Neural progenitor cell (in vitro differentiated cells): ENCODE results near the gene GJC2. TPM values are rescaled to one million over a fixed set of nuclear protein-coding genes. Genes with fewer than 3 reads are reported as not detected.
"Not testable (repeated sequence)": the region's sequence is repeated elsewhere in the genome, so short reads cannot be mapped to it uniquely, and the experiment has no call there.

Experiments
- DNase-seq: peaks from one replicate; pipeline ENCODE4 v3.0.0-alpha.2; 2016; ENCODE audit warnings: low spot score
- H2AFZ ChIP-seq: fragments of 200-600 bp; sonication (generic); replicated peaks from 2 replicates; pipeline ENCODE4 v1.6.1; 2016; ENCODE audit warnings: antibody characterized with exemption
- H3F3A ChIP-seq: fragments of 200-600 bp; sonication (generic); 2 replicates; pipeline ENCODE4 v1.6.1; 2016; ENCODE audit warnings: antibody characterized with exemption, low read depth
- H3K27ac ChIP-seq: fragments of 200-600 bp; sonication (generic); 2 replicates; pipeline ENCODE4 v1.5.1; 2016; ENCODE audit warnings: mild to moderate bottlenecking
- H3K27me3 ChIP-seq: fragments of 200-600 bp; sonication (generic); 2 replicates; pipeline ENCODE4 v1.6.1; 2016; ENCODE audit warnings: mild to moderate bottlenecking, moderate library complexity
- H3K36me3 ChIP-seq: fragments of 200-600 bp; sonication (generic); 2 replicates; pipeline ENCODE4 v1.5.1; 2016
- H3K4me1 ChIP-seq: fragments of 200-600 bp; sonication (generic); 2 replicates; pipeline ENCODE4 v1.6.1; 2016; ENCODE audit warnings: mixed run types
- H3K4me2 ChIP-seq: fragments of 200-600 bp; sonication (generic); 2 replicates; pipeline ENCODE4 v1.6.1; 2016
- H3K4me3 ChIP-seq: fragments of 200-600 bp; sonication (generic); 2 replicates; pipeline ENCODE4 v1.5.1; 2016
- H3K79me2 ChIP-seq: fragments of 200-600 bp; sonication (generic); 2 replicates; pipeline ENCODE4 v1.6.1; 2016; ENCODE audit warnings: low read depth
- H3K9ac ChIP-seq: fragments of 200-600 bp; sonication (generic); 2 replicates; pipeline ENCODE4 v1.6.1; 2016
- H3K9me3 ChIP-seq: fragments of 200-600 bp; sonication (generic); 2 replicates; pipeline ENCODE4 v1.5.1; 2016; ENCODE audit warnings: low read depth
- H4K20me1 ChIP-seq: fragments of 200-600 bp; sonication (generic); 2 replicates; pipeline ENCODE4 v1.6.1; 2016; ENCODE audit warnings: low read depth
- H3K27ac Mint-ChIP-seq: 3 replicates; pipeline ENCODE4 v1.8.0; 2021; ENCODE audit warnings: mixed read lengths
- H3K27me3 Mint-ChIP-seq: 2 replicates; pipeline ENCODE4 v1.8.0; 2022; ENCODE audit warnings: low read depth, mild to moderate bottlenecking, inconsistent platforms, moderate library complexity, mixed read lengths; ENCODE audit not compliant: insufficient read depth
- H3K36me3 Mint-ChIP-seq: 3 replicates; pipeline ENCODE4 v1.8.0; 2021; ENCODE audit warnings: mixed read lengths
- H3K4me1 Mint-ChIP-seq: 3 replicates; pipeline ENCODE4 v1.8.0; 2021; ENCODE audit warnings: mixed read lengths
- H3K4me3 Mint-ChIP-seq: 3 replicates; pipeline ENCODE4 v1.8.0; 2021; ENCODE audit warnings: mild to moderate bottlenecking, moderate library complexity, mixed read lengths
- H3K9me3 Mint-ChIP-seq: 3 replicates; pipeline ENCODE4 v1.8.0; 2020; ENCODE audit warnings: mixed read lengths
- EZH2 ChIP-seq: fragments of 200-600 bp; sonication (generic); IDR thresholded peaks from 2 replicates; pipeline ENCODE4 v1.6.1; 2017; ENCODE audit warnings: antibody characterized with exemption, mild to moderate bottlenecking, moderate library complexity
- EZH2phosphoT487 ChIP-seq: fragments of 200-600 bp; sonication (generic); IDR thresholded peaks from 2 replicates; pipeline ENCODE4 v1.6.1; 2017; ENCODE audit warnings: antibody characterized with exemption
- total RNA-seq: library from RNA; depleted of rRNA; stranded (reverse); fragments of >200 nt; gene quantifications from 2 replicates; pipeline ENCODE4 v1.2.3, GENCODE V29; 2015; ENCODE audit warnings: low replicate concordance
- TF ChIP-seq, protein P1 (sequence below): fragments of 200-600 bp; sonication (generic); IDR thresholded peaks from 2 replicates; pipeline ENCODE4 v1.5.1; 2017; ENCODE audit warnings: antibody characterized with exemption, mild to moderate bottlenecking

GJC2 gene
- total RNA-seq, 1 donor from 2014 or later = not detected

DNA sequence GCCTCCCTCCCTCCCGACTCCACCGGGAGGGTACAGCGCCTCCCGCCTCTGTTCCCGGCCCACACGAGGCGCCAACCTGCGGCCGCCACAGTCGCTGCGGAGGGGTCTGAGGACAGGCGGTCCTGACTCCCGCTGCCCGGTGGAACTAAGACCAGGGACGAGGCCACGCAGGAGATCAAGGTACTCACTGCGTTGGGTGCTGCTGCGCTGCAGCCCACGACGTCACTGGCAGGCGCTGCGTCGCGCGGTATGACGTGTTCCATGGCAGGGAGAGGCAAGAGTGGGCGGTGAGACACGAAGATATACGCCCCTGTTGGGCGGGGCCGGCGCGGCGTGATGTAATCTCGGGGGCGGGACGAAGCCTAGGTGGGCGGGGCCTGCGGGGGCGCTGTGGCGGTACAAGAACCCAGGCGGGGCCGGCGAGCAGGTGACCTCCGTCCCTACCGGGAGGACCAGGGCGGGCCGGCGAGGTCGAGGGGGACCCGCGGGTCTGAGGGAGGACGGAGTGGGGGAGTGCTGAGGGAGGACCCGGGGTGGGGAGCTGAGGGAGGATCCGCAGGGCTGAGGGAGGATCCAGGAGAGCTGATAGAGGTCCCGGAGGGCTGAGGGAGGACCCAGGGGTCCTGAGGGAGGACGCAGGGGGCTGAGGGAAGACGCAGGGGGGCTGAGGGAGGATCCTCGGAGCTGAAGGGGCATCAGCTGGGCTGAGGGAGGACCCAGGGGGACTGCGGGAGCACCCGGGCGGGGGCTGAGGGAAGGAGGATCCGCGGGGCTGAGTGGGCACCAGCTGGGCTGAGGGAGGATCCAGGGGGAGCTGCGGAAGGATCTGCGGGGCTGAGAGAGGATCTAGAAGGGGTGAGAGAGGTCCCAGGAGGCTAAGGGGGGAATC is 40.4 kb upstream of the GJC2 start, which contains the start of gene MRPL55:
TSS of gene MRPL55 (minus strand) at position 227 of the 889 bp plus-strand sequence. CDS start 1,039 bp downstream, outside the sequence.
- TF ChIP-seq EZH2 (no peak), EZH2phosphoT487 (no peak)
- TF ChIP-seq, protein P1, sequence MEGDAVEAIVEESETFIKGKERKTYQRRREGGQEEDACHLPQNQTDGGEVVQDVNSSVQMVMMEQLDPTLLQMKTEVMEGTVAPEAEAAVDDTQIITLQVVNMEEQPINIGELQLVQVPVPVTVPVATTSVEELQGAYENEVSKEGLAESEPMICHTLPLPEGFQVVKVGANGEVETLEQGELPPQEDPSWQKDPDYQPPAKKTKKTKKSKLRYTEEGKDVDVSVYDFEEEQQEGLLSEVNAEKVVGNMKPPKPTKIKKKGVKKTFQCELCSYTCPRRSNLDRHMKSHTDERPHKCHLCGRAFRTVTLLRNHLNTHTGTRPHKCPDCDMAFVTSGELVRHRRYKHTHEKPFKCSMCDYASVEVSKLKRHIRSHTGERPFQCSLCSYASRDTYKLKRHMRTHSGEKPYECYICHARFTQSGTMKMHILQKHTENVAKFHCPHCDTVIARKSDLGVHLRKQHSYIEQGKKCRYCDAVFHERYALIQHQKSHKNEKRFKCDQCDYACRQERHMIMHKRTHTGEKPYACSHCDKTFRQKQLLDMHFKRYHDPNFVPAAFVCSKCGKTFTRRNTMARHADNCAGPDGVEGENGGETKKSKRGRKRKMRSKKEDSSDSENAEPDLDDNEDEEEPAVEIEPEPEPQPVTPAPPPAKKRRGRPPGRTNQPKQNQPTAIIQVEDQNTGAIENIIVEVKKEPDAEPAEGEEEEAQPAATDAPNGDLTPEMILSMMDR = peak; percentile 36
- H3K27me3 Mint-ChIP-seq = peaks cover 17% of the 10 kb centered on the region
- H4K20me1 ChIP-seq = no peaks in the 10 kb centered on the region
- no peaks in the 10 kb centered on the region for H3K36me3 Mint-ChIP-seq
- peak within 1 kb of the TSS; percentile 96 for H3K9ac ChIP-seq
- no peak within 1 kb of the TSS for H3K27ac ChIP-seq
- H3F3A ChIP-seq = peaks cover 4% of the 10 kb centered on the region
- H3K4me1 ChIP-seq = peaks cover 3% of the 10 kb centered on the region
- no peaks in the 10 kb centered on the region for H3K9me3 ChIP-seq
- peak within 1 kb of the TSS; percentile 96 for H3K4me3 Mint-ChIP-seq
- peak within 1 kb of the TSS; percentile 99 for H3K4me3 ChIP-seq
- peaks cover 14% of the 10 kb centered on the region for H3K79me2 ChIP-seq
- peak within 1 kb of the TSS; percentile 86 for H3K4me2 ChIP-seq
- H3K9me3 Mint-ChIP-seq = no peaks in the 10 kb centered on the region
- peak within 1 kb of the TSS; percentile 98 for H2AFZ ChIP-seq
- peak; percentile 98 for DNase-seq
- H3K27me3 ChIP-seq = peaks cover 8% of the 10 kb centered on the region
- no peaks in the 10 kb centered on the region for H3K36me3 ChIP-seq
- H3K27ac Mint-ChIP-seq = peak within 1 kb of the TSS; percentile 93
- H3K4me1 Mint-ChIP-seq = peaks cover 17% of the 10 kb centered on the region

GRCh38 chr1:228109962-228110488 is 39.7 kb upstream of the GJC2 start:
- Histone ChIP-seq H3K9me3 (no peaks in the 10 kb centered on the region), H3K9ac (no peak overlapping the region), H4K20me1 (no peaks in the 10 kb centered on the region), H3K79me2 (peaks cover 14% of the 10 kb centered on the region), H2AFZ (peak overlapping the region; percentile 91), H3K36me3 (no peaks in the 10 kb centered on the region), H3K27ac (no peak overlapping the region), H3F3A (no peaks in the 10 kb centered on the region), H3K4me3 (peak overlapping the region; percentile 99), H3K27me3 (peaks cover 8% of the 10 kb centered on the region), H3K4me1 (peaks cover 3% of the 10 kb centered on the region), H3K4me2 (peak overlapping the region; percentile 86)
- no peaks in the 10 kb centered on the region for H3K9me3 Mint-ChIP-seq
- TF ChIP-seq, protein P1 = no peak
- TF ChIP-seq EZH2 = no peak
- no peak for TF ChIP-seq EZH2phosphoT487
- H3K4me3 Mint-ChIP-seq = peak overlapping the region; percentile 96
- H3K27me3 Mint-ChIP-seq = peaks cover 12% of the 10 kb centered on the region
- peak; percentile 33 for DNase-seq
- H3K36me3 Mint-ChIP-seq = no peaks in the 10 kb centered on the region
- H3K4me1 Mint-ChIP-seq = peaks cover 14% of the 10 kb centered on the region
- peak overlapping the region; percentile 93 for H3K27ac Mint-ChIP-seq

DNA sequence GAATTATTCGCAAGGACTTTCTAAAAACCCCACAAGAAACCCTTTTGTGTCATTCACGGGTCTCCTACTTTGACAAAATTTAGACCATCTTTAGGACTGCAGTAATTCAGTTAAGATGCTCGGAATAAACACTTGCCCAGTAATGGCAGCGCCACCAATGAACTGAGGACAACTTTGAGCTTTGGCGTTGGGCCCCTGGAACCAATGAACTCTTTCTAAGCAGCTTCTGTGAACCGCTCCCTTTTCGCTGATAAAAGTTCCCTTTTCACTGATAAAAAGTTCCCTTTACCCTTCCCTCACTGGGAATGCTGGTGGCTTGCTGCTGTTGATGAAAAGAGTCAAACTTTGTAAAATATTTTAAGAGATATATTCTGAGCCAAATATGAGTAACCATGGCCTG is 39.2 kb upstream of the GJC2 start:
- H3K27ac Mint-ChIP-seq = no peak overlapping the region
- Histone ChIP-seq H3K4me3 (no peak overlapping the region), H3K79me2 (peaks cover 14% of the 10 kb centered on the region), H3K4me1 (peaks cover 3% of the 10 kb centered on the region), H3K4me2 (no peak overlapping the region), H3K27ac (no peak overlapping the region), H4K20me1 (no peaks in the 10 kb centered on the region), H3K27me3 (peaks cover 8% of the 10 kb centered on the region), H2AFZ (no peak overlapping the region), H3K36me3 (no peaks in the 10 kb centered on the region), H3F3A (no peaks in the 10 kb centered on the region), H3K9ac (no peak overlapping the region), H3K9me3 (no peaks in the 10 kb centered on the region)
- peak overlapping the region; percentile 96 for H3K4me3 Mint-ChIP-seq
- no peaks in the 10 kb centered on the region for H3K36me3 Mint-ChIP-seq
- H3K4me1 Mint-ChIP-seq = peaks cover 14% of the 10 kb centered on the region
- H3K27me3 Mint-ChIP-seq = peaks cover 12% of the 10 kb centered on the region
- no peaks in the 10 kb centered on the region for H3K9me3 Mint-ChIP-seq
- no peak for DNase-seq
- TF ChIP-seq EZH2phosphoT487 (no peak), EZH2 (no peak)
- TF ChIP-seq, protein P1 = no peak

DNA sequence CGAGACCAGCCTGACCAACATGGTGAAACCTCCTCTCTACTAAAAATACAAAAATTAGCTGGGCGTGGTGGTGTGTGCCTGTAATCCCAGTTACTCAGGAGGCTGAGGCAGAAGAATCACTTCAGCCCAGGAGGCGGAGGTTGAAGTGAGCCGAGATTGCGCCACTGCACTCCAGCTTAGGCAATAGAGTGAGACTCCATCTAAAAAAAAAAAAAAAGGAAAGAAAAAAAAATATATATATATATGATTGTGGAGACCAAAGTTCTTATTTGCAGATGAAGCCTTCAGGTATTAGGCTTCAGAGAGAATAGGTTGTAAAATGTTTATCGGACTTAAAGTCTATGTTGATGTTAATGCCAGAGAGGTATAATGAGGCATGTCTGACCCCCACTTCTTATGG is 38.4 kb upstream of the GJC2 start:
- H3K27me3 ChIP-seq, H3F3A ChIP-seq, H3K9ac ChIP-seq, H3K27ac Mint-ChIP-seq, H4K20me1 ChIP-seq, H3K27ac ChIP-seq, H3K4me1 ChIP-seq, H3K36me3 Mint-ChIP-seq, H3K9me3 ChIP-seq, DNase-seq, H3K4me3 ChIP-seq, H3K36me3 ChIP-seq, H2AFZ ChIP-seq, H3K4me2 ChIP-seq, H3K9me3 Mint-ChIP-seq: not testable (repeated sequence)
- peaks cover 12% of the 10 kb centered on the region for H3K27me3 Mint-ChIP-seq
- H3K4me1 Mint-ChIP-seq = peaks cover 14% of the 10 kb centered on the region
- peaks cover 14% of the 10 kb centered on the region for H3K79me2 ChIP-seq
- H3K4me3 Mint-ChIP-seq = peak overlapping the region; percentile 50
